T-helper 1 cell (primary cell): ENCODE measurements around the gene ROCK2.
A peak's percentile ranks its signal among the peaks of the same experiment; 100 is the strongest.

Experiments
- DNase-seq, 5 donors: peaks; one replicate each; pipeline ENCODE4 v3.0.0-alpha.2; 2012 to 2020

Gene ROCK2

DNA sequence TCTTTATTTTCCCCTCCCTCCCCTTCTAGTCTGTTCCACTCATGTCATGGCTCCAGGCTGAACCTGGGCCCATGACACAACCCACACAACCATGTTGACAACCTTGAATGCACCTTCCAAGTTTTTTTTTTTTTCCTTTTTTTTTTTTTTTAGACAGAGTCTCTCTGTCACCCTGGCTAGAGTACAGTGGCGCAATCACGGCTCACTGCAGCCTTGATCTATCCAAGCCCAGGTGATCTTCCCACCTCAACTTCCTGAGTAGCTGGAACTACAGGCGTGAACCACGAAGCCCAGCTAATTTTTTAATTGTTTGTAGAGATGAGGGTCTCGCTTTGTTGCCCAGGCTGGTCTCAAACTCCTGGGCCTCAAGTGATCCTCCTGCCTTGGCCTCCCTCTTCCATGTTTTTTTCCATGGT, 21.9 kb upstream of the ROCK2 start:
- no peak for DNase-seq

- no peak for DNase-seq
These were observed 20.9 kb upstream of the ROCK2 start for GRCh38 chr2:11365096-11365879.

- no peak for DNase-seq
These were observed 20.1 kb upstream of the ROCK2 start for GRCh38 chr2:11364565-11364887.

- no peak for DNase-seq
These were observed 19.6 kb upstream of the ROCK2 start for GRCh38 chr2:11363868-11364564.

- DNase-seq: no peak
These were observed 15.4 kb upstream of the ROCK2 start for GRCh38 chr2:11359865-11360264.

GRCh38 chr2:11357428-11357972, 13.1 kb upstream of the ROCK2 start:
- no peak for DNase-seq

DNA sequence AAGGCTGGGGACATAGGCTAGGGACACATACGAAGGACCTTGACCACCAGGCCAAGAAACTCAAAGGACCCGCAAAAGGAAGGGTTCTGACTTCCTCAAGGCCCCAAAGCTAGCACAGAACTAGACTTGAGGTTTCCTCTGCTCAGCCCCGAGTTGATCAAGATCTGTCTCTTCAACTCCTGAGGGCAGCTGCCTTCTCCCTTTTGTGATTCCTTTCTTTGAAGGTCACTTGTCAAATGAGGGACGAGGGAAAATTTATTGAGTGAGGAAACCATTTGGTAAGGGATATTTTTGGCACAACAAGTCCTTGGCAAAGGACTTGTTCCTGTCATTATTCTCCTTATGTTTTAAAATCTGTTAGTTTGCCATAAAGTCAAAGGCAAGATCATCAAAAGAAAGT, 12.3 kb upstream of the ROCK2 start:
- DNase-seq: no peak

- DNase-seq: no peak
These were observed 11.0 kb upstream of the ROCK2 start for GRCh38 chr2:11355194-11356053.

GRCh38 chr2:11354363-11355154, 10.1 kb upstream of the ROCK2 start:
- no peak for DNase-seq

- DNase-seq: no peak
These were observed 8.5 kb upstream of the ROCK2 start for GRCh38 chr2:11352781-11353537.

DNA sequence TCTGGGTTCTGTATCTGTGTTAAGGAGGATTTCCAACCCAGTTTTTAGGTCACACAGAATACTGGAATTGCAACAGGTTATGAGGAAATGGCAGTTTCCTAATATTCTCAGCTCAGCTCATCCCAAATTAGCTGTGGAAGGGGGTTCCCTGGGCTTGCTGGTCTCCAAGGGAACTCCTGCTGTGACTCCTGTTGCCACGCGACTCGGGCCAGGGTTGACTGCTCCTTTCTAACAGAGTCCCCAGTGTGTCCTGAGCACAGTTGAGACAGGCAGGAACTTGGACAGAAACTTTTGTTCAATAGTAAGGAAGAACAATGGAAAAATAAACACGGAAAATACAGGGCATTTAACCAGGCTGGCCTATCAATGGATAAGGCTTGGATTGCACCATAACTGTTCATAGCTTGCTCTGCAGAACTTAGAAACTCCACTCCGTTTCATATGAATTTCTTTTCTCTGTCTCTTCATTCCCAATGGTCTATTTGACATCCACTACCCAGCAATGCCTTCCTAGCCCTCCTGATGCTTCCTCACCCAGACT, 3.8 kb upstream of the ROCK2 start:
- DNase-seq: no peak

DNA sequence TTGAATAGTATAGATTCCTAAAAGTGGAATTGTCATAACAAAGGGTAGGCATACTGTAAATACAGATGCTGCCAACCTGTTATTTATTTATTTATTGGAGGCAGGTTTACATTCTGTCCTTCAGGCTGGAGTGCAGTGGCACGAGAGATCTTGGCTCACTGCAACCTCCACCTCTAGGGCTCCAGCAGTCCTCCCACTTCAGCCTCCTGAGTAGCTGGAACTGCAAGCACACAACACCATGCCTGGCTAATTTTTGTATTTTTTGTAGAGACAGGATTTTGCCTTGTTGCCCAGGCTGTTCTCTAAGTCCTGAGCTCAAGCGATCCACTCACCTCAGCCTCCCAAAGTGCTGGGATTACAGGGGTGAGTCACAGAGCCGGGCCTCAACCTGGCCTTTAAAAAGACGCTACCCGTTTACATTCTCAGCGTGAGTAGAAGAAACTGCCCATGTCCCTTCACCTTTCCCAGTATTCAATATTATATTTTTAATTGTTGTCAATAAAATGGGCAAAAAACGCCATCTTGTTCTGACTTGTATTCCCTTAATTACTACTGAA, 3.0 kb upstream of the ROCK2 start:
- no peak for DNase-seq

DNA sequence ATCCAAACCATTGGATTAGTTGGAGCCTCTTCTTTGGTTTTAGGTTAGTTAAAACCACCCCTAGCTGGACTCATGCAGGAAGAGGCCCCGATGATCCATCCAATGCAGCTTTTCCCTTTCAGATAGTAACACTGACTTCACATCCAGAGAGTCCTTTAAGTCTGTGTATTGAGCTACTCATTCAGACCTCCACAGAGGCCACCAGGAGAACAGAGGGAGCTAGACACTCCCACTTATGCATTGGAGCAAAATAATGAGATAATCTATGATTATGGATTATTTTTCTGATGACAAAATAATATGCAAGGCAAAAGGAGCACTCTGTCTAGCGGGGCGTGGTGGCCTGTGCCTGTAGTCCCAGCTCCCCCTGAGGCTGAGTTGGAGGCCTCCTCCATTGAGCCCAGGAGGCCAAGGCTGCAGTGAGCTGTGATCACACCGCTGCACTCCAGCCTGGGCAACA, 1.6 kb upstream of the ROCK2 start:
- no peak for DNase-seq

GRCh38 chr2:11344956-11345677, 681 bp upstream of the ROCK2 start:
- peak in 3 of 5 donors; percentile 6 to 28 (median 13) for DNase-seq

DNA sequence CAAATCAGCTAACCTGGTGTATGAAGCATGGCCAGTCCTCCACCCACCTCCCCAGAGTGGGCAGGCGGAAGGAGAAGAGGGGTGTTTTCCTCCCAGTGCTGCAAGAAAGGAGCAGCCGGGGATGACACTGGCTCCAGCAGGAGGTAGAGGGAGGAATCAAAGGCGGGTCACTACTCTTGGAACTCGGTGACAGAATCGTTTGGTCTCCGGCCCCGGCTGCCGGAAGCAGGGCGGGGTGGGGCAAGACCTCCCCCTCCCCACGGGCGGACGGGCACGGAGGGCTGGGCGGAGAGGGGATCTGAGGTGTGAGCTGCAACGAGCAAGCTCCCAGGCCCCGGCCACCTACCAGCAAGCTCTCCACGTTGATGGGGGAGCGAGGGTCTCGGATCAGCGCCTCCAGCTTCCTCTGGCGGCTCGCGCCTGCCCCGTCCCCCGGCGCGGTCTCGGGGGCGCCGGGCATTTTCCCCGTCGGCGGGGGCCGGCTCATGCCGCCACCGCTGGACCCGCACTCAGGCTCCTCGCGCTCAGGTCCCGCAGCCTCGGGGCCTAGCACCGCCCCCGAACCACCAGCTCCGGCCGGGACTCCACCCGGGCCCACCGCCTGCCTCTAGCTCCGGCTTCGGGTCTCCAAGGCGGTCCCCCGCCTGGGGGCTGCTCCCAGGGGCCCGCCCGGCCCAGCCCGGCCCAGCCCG, 640 bp downstream of the ROCK2 start:
- peak in 4 of 5 donors; percentile 5 to 30 (median 20) for DNase-seq

- DNase-seq: no peak
These were observed 1.1 kb downstream of the ROCK2 start for GRCh38 chr2:11343368-11343649.

DNA sequence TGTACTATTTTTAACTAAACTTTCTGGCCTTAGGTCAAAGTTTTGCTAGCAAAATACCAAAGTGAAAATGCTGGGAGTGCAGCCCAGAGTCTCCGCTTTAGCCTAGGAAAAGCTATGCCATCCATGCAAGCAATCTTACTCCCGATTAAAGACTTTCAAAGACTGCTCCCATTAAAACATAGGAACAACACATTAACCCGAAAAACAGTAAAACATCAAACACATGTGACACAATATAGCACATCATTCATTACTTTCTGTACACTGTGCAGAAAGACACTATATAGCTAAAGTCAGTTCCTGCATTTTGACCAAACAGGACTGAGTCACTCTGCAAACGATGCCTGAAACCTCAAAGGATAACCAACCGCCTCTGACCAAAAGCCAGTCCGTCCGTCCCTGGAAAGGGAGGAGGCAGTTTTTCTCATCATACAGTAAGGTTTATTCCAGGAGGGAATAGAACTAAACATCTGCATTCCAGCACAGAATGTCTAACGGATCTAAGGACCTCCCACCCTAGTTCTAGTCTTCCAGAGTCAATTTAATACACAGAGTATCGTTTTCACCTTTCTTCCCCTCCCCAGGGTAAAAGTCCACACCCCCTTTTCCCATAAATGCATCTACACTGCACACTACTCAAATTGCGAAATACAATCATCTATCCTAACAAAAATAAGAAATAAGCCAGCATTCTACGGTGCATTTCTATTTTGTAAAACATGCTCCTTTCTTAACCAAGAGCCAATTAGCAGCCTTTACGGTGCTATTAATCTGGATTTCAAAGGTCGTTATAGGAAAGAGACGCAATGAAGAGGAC, 1.7 kb downstream of the ROCK2 start:
- no peak for DNase-seq

DNA sequence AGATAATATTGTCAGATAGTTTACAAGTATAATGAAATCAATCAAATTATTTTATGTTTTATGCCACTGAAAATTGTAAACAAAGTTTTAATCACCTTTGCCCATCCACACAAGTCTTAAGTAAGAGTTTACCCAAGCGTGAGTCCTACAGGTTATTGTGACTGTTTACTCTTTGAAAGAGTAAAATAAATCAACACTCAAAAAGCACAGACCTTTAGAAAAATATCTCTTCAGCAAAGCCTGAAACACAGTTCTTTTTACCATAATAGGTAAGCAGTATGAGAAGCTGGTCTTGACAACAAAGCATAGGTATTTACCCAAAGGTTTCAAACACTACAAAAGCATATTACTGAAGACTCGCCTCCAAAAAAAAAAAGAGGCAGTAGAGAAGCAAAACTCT, 3.7 kb downstream of the ROCK2 start:
- DNase-seq: no peak
